ENCODE results near the gene CD59. TPM values are rescaled to one million over a fixed set of nuclear protein-coding genes. Genes with fewer than 3 reads are reported as not detected.

CD59 gene
- total and polyA plus RNA-seq, 2 of the 13 experiments (the other 11 are each of a cell fraction or from before 2014, with no cell fraction given) = 127 to 289 TPM

- TF ChIP-seq ATF6 (CRISPR knock-in tag; conservative IDR thresholded peaks at IDR 0.05) (no peak), SOX5 (CRISPR knock-in tag; IDR thresholded peaks at IDR 0.05; ENCODE audit: borderline replicate concordance) (no peak), LBX2 (CRISPR knock-in tag; IDR thresholded peaks at IDR 0.05; ENCODE audit: borderline replicate concordance) (no peak), MIER3 (CRISPR knock-in tag; IDR thresholded peaks at IDR 0.05; ENCODE audit: borderline replicate concordance) (peak; percentile 36; the same call in 1 of the 2 replicates), SOX13 (IDR thresholded peaks at IDR 0.05) (no peak), SOX13 (CRISPR knock-in tag; conservative IDR thresholded peaks at IDR 0.05 in 1 of 2, IDR thresholded peaks at IDR 0.05 in 1 of 2) (peak in 1 of 2 experiments; percentile 48; a peak in 1 of 4 replicates), ZNF577 (CRISPR knock-in tag; IDR thresholded peaks at IDR 0.05; ENCODE audit: borderline replicate concordance, low read depth) (no peak), ZNF513 (CRISPR knock-in tag; conservative IDR thresholded peaks at IDR 0.05) (no peak), PLRG1 (conservative IDR thresholded peaks at IDR 0.05) (no peak), ZNF333 (CRISPR knock-in tag; IDR thresholded peaks at IDR 0.05; ENCODE audit: borderline replicate concordance) (no peak), KDM5A (IDR thresholded peaks at IDR 0.05; ENCODE audit: borderline replicate concordance, low read length) (no peak), POLR2AphosphoS5 (IDR thresholded peaks at IDR 0.05; ENCODE audit: low read depth, low read length) (no peak), PAF1 (CRISPR knock-in tag; IDR thresholded peaks at IDR 0.05) (no peak), UBTF (CRISPR knock-in tag; IDR thresholded peaks at IDR 0.05) (no peak; the same call in 1 of the 2 replicates), KDM1A (CRISPR knock-in tag; IDR thresholded peaks at IDR 0.05) (no peak), ZFP91 (CRISPR knock-in tag; IDR thresholded peaks at IDR 0.05; ENCODE audit: borderline replicate concordance) (no peak), ELF3 (CRISPR knock-in tag; IDR thresholded peaks at IDR 0.05) (0 out of 2 replicates have a peak, but pooled peaks have one; percentile 23), FUBP1 (CRISPR knock-in tag; IDR thresholded peaks at IDR 0.05; ENCODE audit: borderline replicate concordance) (no peak)
Observed at GRCh38 chr11:33701302-33702230, 34.7 kb downstream of the CD59 start (continued).

All from HepG2 (cell line).